Superior temporal gyrus (tissue), 1 donor: ENCODE measurements around the gene CGRRF1.

Experiments
- DNase-seq: peaks from one replicate; pipeline ENCODE4 v3.0.0-alpha.2; 2016; ENCODE audit errors: extremely low spot score

CGRRF1 gene

GRCh38 chr14:54509546-54510501, at the start of gene CGRRF1:
TSS of gene CGRRF1 (plus strand) at chr14:54509906. CDS start at chr14:54509960, 54 bp downstream.
- peak; percentile 98 for DNase-seq

- DNase-seq, result no peak
Observed at GRCh38 chr14:54462048-54462447, 47.7 kb upstream of the CGRRF1 start.

GRCh38 chr14:54465654-54466053, 44.1 kb upstream of the CGRRF1 start:
- no peak for DNase-seq

- no peak for DNase-seq
Observed at GRCh38 chr14:54467280-54467679, 42.4 kb upstream of the CGRRF1 start.

- no peak for DNase-seq
Observed at GRCh38 chr14:54470701-54471100, 39.0 kb upstream of the CGRRF1 start.

- DNase-seq, result no peak
Observed at GRCh38 chr14:54471641-54472040, 38.1 kb upstream of the CGRRF1 start.

- DNase-seq, result no peak
Observed at GRCh38 chr14:54472315-54472714, 37.4 kb upstream of the CGRRF1 start.

- no peak for DNase-seq
Observed at GRCh38 chr14:54474232-54474793, 35.4 kb upstream of the CGRRF1 start.

- no peak for DNase-seq
Observed at GRCh38 chr14:54475187-54475899, 34.4 kb upstream of the CGRRF1 start.

GRCh38 chr14:54475911-54476310, 33.8 kb upstream of the CGRRF1 start:
- DNase-seq, result no peak

GRCh38 chr14:54478636-54479215, 31.0 kb upstream of the CGRRF1 start:
- DNase-seq, result no peak

- DNase-seq, result no peak
Observed at GRCh38 chr14:54480830-54481562, 28.7 kb upstream of the CGRRF1 start.

GRCh38 chr14:54481695-54482094, 28.0 kb upstream of the CGRRF1 start:
- DNase-seq, result no peak

GRCh38 chr14:54483073-54483745, 26.5 kb upstream of the CGRRF1 start:
- no peak for DNase-seq

- DNase-seq, result no peak
Observed at GRCh38 chr14:54483846-54484245, 25.9 kb upstream of the CGRRF1 start.

GRCh38 chr14:54486685-54487084, 23.0 kb upstream of the CGRRF1 start:
- DNase-seq, result no peak

GRCh38 chr14:54487771-54488170, 21.9 kb upstream of the CGRRF1 start:
- DNase-seq, result peak; percentile 35

- no peak for DNase-seq
Observed at GRCh38 chr14:54488318-54488645, 21.4 kb upstream of the CGRRF1 start.

GRCh38 chr14:54488646-54489317, 20.9 kb upstream of the CGRRF1 start, which contains the start of gene GMFB:
TSS of gene GMFB (minus strand) at chr14:54488980. CDS start at chr14:54488927, 53 bp downstream.
- peak; percentile 91 for DNase-seq

GRCh38 chr14:54489318-54489683, 20.4 kb upstream of the CGRRF1 start:
- no peak for DNase-seq
